HG02798 (cell line): ENCODE data around the gene ERBB3.

Experiments
- ATAC-seq: cut with Tn5 transposase; IDR thresholded peaks from one replicate; pipeline ENCODE4 v1.9.1; 2021; ENCODE audit warnings: mild to moderate bottlenecking; ENCODE audit not compliant: unreplicated experiment, poor library complexity

The ERBB3 gene

DNA sequence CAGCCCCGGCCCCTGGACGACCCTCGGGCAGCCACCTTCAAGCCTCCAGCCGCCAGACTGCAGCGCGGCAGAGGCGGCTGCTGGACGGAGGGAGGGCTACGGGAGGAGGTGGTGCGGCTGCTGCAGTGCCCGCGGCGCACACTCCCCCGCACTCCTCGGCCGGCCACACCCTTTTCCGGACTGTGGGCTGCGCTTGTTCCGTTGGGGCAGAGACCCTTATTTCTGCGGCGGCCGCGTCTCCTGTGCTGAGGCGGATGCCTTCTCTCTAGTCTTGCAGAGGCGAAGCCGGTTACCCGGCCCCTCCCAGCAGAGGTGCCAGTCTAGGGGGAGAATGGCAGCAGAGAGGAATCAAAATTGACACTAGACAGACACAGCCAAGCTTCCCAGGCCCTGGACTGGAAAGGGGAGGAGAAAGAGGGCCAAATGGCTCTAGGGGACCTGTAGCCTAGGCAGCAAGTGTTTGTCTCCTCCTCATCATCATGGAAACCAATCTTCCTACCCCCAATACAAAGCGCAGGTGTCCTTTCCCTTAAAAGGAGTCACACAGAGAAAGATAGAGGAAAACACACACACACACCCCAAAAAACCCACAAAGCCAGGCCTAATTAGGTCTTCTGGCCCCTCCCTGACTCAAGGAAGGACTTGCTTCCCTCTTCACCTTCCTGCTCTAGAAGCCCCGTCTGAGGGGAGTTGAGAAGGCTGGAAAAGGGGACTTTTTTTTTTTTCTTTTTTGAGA lies 49.4 kb downstream of the ERBB3 start:
- ATAC-seq = peak; percentile 28

DNA sequence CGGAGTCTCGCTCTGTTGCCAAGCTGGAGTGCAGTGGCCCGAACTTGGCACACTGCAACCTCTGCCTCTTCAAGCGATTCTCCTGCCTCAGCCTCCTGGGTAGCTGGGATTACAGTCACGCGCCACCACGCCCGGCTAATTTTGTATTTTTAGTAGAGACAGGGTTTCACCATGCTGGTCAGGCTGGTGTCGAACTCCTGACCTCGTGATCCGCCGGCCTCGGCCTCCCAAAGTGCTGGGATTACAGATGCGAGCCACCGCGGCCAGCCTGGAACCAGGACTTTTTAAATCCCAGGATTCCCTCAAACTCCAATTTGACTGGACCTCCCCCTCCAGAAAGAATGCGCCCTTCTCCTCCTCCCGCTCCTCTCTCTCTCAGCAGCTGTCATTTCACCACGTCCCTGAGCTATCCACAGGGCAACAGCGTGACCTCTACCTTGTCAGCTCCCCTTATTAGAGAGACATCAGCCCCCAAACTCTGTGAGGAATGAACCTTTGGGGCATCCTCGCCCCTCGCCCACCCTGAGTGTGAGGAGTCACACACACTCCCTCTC lies 50.1 kb downstream of the ERBB3 start:
- no peak for ATAC-seq

DNA sequence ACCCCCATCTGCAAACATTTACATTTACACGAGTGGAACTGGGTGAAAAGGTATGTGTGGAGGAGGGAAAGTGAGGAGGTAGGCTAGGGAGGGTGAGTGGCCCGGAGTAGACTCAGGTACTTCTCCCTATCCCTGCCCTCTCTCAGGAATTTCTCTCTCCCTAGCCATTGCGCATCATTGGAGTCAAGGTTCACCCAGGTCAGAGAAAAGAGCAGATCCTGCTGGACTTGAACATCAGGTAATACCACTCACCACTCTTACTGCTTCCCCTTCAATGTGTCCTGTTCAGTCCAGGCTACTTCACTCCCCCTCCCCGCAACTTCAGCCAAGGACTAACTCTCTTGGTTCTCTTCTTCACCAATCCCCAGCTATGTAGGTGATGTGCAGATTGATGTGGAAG lies 50.9 kb downstream of the ERBB3 start:
- ATAC-seq = no peak

DNA sequence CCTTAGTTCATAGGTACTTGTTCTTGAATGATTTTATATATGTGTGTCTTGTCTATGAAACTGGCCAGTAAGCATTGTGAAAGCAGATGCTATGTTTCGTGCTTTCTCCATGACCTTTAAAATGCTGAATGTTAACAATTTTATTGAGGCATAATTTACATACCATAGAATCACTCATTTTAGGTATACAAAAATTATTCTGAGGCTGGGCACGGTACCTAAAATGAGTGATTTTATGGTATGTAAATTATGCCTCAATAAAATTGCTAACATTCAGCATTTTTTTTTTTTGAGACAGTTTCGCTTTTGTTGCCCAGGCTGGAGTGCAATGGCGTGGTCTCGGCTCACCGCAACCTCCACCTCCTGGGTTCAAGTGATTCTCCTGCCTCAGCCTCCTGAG lies 54.9 kb downstream of the ERBB3 start:
- no peak for ATAC-seq

DNA sequence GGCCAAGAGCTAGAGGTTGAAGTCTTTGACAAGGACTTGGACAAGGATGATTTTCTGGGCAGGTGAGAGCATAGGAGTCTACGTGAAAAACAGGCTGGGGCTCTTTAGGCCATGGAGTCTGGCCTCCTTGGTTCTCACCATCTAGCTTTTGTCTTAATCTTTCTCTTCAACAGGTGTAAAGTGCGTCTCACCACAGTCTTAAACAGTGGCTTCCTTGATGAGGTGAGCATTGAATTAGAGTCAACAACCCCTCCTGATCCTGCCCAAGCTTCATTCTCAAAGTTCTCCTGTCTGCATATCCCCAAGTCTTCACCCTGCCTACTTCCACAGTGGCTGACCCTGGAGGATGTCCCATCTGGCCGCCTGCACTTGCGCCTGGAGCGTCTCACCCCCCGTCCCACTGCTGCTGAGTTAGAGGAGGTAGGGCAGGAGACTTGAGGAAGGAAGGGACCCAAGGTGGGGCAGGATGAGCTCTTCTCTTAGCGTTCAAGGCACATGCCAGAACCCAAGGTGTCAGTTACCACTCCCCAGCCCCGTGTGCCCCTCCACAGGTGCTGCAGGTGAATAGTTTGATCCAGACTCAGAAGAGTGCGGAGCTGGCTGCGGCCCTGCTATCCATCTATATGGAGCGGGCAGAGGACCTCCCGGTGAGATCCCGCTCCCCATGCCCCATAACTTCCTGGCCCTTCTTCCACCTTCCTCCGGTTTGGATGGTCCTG lies 58.0 kb downstream of the ERBB3 start:
- ATAC-seq = no peak

DNA sequence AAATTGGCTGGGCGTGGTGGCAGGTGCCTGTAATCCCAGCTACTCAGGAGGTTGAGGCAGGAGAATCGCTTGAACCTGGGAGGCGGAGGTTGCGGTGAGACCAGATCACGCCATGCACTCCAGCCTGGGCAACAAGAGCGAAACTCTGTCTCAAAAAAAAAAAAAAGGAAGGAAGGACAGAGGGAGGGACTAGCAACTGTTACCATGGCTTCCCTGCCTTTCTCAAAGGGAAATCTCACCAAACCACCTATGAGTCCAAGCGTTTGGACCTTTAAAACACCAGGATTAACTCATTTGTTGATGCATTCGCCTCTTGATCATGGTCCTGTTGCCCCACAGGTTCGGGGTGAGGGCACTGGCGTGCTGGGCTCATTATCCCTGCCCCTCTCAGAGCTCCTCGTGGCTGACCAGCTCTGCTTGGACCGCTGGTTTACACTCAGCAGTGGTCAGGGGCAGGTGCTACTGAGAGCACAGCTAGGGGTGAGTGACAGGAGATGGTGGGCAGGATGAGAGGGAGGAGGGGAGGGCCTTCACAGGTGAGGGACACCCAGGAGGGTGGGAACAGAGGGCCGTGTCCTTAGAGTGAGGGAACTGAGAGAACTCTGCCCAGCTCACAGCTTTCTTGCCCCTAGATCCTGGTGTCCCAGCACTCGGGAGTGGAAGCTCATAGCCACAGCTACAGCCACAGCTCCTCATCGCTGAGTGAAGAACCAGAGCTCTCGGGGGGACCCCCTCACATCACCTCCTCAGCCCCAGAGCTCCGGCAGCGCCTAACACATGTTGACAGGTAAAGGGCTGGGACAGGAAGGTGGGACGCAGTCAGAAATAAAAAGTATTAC lies 62.2 kb downstream of the ERBB3 start:
- ATAC-seq = no peak

DNA sequence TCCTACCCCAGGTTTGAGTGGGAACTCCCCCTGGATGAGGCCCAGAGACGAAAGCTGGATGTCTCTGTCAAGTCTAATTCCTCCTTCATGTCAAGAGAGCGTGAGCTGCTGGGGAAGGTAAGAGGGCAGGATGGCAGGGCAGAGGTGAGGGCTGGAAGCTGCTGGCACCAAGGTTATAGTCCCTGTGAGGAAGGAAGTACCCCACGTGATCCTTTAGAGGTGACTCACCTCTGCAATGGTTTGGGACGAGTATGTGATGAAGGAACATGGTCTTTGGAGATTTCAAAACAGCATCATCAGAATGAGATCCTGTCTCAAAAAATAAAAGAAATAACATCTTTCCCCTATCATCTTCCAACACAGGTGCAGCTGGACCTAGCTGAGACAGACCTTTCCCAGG lies 63.3 kb downstream of the ERBB3 start:
- ATAC-seq = no peak

DNA sequence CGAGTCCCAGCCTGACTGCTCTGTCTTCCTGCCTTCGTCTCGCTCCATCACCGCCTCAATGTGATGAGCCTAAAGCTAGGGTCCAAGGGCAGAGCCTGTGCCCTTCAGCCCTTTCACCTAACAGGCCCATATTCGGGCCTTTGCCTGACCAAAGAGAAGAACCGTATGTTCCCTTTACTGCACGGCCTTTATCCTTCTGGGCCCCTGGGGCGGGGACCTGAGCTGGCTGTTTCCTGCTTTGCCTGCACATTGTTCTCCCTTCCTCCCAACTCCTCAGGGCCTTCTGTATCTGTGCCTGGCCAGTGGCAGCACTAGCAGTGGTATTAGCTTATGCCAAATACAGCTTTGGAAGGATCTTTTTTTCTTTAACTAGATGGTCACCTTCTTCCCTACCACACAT lies 63.9 kb downstream of the ERBB3 start:
- ATAC-seq = no peak

DNA sequence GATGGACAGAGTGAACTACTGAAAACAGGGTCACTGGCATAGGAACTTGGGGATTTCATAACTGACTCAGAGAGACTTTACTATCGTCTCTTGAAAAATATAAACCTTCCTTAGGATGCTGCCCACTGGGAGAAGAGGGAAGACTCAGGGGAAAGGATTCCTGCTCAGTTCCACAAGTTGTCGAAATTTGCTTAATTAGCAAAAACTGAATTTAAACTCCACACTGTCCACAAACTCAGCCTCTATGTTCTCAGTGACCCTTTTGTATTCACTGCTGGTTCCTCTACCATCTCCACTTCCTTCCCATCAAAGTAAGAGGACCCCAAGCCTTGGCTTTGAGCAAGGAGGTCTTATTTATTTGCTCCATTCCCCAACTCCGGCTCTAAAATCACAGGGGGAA lies 65.3 kb downstream of the ERBB3 start:
- ATAC-seq = no peak

DNA sequence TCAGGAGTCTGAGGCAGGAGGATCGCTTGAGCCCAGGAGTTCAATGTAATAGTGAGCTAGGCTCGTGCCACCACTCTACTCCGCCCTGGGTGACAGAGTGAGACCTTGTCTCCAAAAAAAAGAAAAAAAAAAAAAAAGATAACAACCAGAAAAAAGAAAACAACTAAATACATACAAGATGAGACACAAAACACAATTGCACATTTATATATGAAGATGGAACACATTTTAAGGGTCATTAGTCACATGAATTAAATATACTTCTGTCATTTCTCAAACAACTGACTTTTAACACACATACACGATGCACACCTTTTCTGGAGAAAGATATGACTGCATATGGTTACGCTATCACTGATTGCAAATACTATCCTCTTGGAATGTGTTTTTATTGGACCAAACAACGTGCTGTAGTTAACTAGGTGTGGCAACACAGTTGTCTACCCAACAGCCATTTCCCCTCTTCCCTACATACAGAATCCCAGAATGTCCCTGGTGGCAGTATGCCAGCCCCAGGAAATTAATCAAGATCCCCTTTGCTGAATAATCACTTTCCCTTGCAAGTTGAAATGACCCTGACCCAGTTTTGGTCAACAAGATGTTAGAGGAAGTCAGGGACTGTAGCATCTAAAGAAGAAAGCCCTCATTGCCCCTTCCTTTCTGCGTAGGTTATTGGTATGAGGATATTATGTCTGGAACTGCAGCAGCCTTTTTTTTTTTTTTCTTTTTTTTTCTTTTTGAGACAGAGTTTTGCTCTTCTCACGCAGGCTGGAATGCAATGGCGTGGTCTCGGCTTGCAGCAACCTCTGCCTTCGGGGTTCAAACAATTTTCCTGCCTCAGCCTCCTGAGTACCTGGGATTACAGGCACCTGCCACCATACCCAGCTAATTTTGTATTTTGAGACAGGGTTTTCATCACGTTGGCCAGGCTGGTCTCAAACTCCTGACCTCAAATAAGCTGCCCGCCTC lies 66.8 kb downstream of the ERBB3 start:
- ATAC-seq = no peak

DNA sequence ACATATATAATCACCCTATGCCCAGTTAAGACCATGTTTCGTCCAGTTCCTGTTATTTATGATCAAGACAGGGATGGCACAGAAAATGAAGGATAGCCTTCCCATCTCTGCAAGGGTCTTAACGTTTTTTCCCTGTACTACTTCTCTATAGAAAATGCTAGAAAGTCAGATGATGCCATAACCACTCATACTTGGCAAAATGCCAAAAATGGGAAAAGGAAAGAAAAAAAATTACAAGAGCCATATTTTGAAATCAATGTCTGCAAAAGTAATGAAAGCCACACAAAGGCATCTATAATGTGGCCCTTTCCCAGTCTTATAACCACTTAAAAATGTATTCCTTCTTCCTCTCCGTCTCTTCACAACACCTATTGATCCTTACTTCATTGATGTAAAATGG lies 70.6 kb downstream of the ERBB3 start:
- no peak for ATAC-seq

DNA sequence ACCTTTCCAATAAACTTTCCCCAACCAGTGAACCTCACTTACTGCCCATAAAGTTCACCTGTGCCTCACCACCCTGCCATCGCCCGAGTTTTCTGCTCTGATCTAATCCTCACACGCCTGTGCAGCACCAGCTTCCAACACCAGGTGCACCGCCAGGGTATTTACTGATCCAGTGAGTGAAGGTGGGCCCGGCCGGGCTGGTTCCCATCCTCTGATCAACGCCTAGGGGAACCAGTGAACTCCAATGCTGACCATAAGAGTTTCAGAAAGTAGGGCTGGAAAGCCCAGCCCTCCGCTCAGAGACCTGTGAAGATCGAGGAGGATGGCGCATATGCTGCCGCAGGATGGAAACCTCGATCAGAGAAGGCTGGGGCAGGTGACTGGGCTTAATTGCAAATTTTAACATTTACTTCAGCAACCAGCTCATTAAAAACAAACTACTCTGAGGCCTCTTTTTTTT lies 71.7 kb downstream of the ERBB3 start:
- peak; percentile 52 for ATAC-seq

DNA sequence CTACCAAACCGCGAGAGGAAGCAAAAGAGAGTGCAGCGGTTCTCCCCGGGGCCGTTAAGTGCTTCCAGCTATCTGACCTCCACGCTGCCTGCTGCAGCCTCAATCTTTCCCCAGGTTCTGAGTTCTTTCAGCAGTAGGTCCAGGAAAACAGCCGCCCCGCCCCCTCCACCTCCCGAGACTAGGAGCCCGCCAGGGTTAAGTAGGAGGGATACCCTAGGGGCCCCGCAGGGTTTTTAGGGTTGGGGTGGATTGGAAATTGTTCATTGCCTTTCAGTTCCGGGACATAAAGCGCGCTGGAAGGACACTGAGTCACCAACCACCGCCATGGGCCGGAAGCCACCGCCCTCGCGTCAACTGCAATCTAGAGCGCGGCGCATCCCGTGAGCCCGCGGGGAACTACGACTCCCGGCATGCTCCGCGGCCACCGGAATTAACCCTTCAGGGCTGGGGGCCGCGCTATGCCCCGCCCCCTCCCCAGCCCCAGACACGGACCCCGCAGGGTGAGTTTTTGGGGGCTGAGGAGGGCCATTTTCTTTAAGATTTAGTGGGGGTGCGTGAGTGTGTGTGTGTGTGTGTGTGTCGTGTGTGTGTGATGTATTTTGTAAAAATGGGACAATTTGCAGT lies 72.3 kb downstream of the ERBB3 start, which contains the start of gene MYL6B:
TSS of gene MYL6B (plus strand) at position 456 of the 624 bp plus-strand sequence. CDS start 1,332 bp downstream, outside the sequence.
- ATAC-seq = peak; percentile 95
